ENCODE data around the gene LMCD1. TPM values are rescaled to one million over a fixed set of nuclear protein-coding genes. Genes with fewer than 3 reads are reported as not detected.

LMCD1 gene
- total and polyA plus RNA-seq, 2 experiments from 2014 or later, result 21.8 to 35.3 TPM

GRCh38 chr3:8556473-8556869 lies 54.8 kb downstream of the LMCD1 start (continued):
- TF ChIP-seq EZH2phosphoT487 (IDR thresholded peaks at IDR 0.05; ENCODE audit: unreplicated experiment), result no peak
- TF ChIP-seq POLR2AphosphoS5 (IDR thresholded peaks at IDR 0.05; ENCODE audit: low read depth), result no peak
- no peak for TF ChIP-seq CREB1 (CRISPR knock-in tag; IDR thresholded peaks at IDR 0.05; ENCODE audit: low read depth)
- no peak for TF ChIP-seq ETS1 (IDR thresholded peaks at IDR 0.05)

DNA sequence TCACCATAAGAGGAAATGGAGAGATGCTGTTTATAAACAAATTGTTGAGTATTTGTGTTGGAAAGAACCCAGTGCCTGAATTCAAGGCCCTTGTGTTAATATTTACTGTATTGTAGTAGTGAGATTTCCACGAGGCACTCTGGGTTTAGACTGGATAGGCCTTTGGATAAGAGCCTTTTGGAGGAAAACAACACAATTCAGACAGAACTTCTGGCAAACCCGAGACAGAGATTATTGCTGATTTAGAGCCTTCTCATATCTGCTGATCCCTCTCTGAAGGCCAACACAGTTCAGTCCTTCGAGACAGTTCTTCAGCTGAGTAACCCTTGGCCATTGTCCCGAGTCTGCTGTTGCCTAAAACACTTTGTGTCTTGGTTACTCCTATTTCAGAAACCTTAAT lies 55.7 kb downstream of the LMCD1 start:
- no peak for ATAC-seq
- TF ChIP-seq, protein P1, sequence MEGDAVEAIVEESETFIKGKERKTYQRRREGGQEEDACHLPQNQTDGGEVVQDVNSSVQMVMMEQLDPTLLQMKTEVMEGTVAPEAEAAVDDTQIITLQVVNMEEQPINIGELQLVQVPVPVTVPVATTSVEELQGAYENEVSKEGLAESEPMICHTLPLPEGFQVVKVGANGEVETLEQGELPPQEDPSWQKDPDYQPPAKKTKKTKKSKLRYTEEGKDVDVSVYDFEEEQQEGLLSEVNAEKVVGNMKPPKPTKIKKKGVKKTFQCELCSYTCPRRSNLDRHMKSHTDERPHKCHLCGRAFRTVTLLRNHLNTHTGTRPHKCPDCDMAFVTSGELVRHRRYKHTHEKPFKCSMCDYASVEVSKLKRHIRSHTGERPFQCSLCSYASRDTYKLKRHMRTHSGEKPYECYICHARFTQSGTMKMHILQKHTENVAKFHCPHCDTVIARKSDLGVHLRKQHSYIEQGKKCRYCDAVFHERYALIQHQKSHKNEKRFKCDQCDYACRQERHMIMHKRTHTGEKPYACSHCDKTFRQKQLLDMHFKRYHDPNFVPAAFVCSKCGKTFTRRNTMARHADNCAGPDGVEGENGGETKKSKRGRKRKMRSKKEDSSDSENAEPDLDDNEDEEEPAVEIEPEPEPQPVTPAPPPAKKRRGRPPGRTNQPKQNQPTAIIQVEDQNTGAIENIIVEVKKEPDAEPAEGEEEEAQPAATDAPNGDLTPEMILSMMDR (conservative IDR thresholded peaks at IDR 0.05; ENCODE audit: low read depth in 2 of 2), result no peak
- TF ChIP-seq ETS1 (IDR thresholded peaks at IDR 0.05) (no peak), EZH2phosphoT487 (IDR thresholded peaks at IDR 0.05; ENCODE audit: unreplicated experiment) (no peak), CREB1 (CRISPR knock-in tag; IDR thresholded peaks at IDR 0.05; ENCODE audit: low read depth) (no peak), ZNF331 (CRISPR knock-in tag; IDR thresholded peaks at IDR 0.05; ENCODE audit: low read depth) (no peak), POLR2AphosphoS5 (IDR thresholded peaks at IDR 0.05; ENCODE audit: low read depth) (no peak), ZNF114 (CRISPR knock-in tag; IDR thresholded peaks at IDR 0.05) (no peak), STAT1 (IDR thresholded peaks at IDR 0.05; ENCODE audit: unreplicated experiment) (no peak), EZH2 (IDR thresholded peaks at IDR 0.05; ENCODE audit: low read depth, unreplicated experiment) (no peak)
- TF ChIP-seq, protein P2, sequence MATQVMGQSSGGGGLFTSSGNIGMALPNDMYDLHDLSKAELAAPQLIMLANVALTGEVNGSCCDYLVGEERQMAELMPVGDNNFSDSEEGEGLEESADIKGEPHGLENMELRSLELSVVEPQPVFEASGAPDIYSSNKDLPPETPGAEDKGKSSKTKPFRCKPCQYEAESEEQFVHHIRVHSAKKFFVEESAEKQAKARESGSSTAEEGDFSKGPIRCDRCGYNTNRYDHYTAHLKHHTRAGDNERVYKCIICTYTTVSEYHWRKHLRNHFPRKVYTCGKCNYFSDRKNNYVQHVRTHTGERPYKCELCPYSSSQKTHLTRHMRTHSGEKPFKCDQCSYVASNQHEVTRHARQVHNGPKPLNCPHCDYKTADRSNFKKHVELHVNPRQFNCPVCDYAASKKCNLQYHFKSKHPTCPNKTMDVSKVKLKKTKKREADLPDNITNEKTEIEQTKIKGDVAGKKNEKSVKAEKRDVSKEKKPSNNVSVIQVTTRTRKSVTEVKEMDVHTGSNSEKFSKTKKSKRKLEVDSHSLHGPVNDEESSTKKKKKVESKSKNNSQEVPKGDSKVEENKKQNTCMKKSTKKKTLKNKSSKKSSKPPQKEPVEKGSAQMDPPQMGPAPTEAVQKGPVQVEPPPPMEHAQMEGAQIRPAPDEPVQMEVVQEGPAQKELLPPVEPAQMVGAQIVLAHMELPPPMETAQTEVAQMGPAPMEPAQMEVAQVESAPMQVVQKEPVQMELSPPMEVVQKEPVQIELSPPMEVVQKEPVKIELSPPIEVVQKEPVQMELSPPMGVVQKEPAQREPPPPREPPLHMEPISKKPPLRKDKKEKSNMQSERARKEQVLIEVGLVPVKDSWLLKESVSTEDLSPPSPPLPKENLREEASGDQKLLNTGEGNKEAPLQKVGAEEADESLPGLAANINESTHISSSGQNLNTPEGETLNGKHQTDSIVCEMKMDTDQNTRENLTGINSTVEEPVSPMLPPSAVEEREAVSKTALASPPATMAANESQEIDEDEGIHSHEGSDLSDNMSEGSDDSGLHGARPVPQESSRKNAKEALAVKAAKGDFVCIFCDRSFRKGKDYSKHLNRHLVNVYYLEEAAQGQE (IDR thresholded peaks at IDR 0.05; ENCODE audit: unreplicated experiment), result no peak
- TF ChIP-seq, protein P3, sequence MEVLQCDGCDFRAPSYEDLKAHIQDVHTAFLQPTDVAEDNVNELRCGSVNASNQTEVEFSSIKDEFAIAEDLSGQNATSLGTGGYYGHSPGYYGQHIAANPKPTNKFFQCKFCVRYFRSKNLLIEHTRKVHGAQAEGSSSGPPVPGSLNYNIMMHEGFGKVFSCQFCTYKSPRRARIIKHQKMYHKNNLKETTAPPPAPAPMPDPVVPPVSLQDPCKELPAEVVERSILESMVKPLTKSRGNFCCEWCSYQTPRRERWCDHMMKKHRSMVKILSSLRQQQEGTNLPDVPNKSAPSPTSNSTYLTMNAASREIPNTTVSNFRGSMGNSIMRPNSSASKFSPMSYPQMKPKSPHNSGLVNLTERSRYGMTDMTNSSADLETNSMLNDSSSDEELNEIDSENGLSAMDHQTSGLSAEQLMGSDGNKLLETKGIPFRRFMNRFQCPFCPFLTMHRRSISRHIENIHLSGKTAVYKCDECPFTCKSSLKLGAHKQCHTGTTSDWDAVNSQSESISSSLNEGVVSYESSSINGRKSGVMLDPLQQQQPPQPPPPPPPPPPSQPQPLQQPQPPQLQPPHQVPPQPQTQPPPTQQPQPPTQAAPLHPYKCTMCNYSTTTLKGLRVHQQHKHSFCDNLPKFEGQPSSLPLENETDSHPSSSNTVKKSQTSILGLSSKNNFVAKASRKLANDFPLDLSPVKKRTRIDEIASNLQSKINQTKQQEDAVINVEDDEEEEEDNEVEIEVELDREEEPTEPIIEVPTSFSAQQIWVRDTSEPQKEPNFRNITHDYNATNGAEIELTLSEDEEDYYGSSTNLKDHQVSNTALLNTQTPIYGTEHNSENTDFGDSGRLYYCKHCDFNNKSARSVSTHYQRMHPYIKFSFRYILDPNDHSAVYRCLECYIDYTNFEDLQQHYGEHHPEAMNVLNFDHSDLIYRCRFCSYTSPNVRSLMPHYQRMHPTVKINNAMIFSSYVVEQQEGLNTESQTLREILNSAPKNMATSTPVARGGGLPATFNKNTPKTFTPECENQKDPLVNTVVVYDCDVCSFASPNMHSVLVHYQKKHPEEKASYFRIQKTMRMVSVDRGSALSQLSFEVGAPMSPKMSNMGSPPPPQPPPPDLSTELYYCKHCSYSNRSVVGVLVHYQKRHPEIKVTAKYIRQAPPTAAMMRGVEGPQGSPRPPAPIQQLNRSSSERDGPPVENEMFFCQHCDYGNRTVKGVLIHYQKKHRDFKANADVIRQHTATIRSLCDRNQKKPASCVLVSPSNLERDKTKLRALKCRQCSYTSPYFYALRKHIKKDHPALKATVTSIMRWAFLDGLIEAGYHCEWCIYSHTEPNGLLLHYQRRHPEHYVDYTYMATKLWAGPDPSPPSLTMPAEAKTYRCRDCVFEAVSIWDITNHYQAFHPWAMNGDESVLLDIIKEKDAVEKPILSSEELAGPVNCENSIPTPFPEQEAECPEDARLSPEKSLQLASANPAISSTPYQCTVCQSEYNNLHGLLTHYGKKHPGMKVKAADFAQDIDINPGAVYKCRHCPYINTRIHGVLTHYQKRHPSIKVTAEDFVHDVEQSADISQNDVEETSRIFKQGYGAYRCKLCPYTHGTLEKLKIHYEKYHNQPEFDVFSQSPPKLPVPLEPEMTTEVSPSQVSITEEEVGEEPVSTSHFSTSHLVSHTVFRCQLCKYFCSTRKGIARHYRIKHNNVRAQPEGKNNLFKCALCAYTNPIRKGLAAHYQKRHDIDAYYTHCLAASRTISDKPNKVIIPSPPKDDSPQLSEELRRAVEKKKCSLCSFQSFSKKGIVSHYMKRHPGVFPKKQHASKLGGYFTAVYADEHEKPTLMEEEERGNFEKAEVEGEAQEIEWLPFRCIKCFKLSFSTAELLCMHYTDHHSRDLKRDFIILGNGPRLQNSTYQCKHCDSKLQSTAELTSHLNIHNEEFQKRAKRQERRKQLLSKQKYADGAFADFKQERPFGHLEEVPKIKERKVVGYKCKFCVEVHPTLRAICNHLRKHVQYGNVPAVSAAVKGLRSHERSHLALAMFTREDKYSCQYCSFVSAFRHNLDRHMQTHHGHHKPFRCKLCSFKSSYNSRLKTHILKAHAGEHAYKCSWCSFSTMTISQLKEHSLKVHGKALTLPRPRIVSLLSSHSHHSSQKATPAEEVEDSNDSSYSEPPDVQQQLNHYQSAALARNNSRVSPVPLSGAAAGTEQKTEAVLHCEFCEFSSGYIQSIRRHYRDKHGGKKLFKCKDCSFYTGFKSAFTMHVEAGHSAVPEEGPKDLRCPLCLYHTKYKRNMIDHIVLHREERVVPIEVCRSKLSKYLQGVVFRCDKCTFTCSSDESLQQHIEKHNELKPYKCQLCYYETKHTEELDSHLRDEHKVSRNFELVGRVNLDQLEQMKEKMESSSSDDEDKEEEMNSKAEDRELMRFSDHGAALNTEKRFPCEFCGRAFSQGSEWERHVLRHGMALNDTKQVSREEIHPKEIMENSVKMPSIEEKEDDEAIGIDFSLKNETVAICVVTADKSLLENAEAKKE (CRISPR knock-in tag; IDR thresholded peaks at IDR 0.05), result no peak

More for the DNA sequence above, 55.7 kb downstream of the LMCD1 start:
- H3K4me1 Mint-ChIP-seq, result peaks cover 16% of the 10 kb centered on the region
- Histone ChIP-seq H3K27me3 (ENCODE audit: insufficient read depth) (no peaks in the 10 kb centered on the region), H2AFZ (no peak overlapping the region), H3K79me2 (replicated peaks; ENCODE audit: insufficient read depth) (no peaks in the 10 kb centered on the region), H3K27ac (ENCODE audit: low read depth) (no peak overlapping the region), H3F3A (replicated peaks; ENCODE audit: low read depth) (no peaks in the 10 kb centered on the region), H3K9me2 (ENCODE audit: insufficient read depth) (no peaks in the 10 kb centered on the region; the same call in 1 of the 2 replicates), H3K4me1 (ENCODE audit: insufficient read depth) (peaks cover 5% of the 10 kb centered on the region; the same call in 1 of the 2 replicates), H3K36me3 (ENCODE audit: insufficient read depth) (no peaks in the 10 kb centered on the region; the same call in 1 of the 2 replicates), H3K4me2 (no peak overlapping the region), H3K4me3 (no peak overlapping the region), H4K20me1 (replicated peaks; ENCODE audit: insufficient read depth) (no peaks in the 10 kb centered on the region)
- H3K9me3 Mint-ChIP-seq, result no peaks in the 10 kb centered on the region
- H3K36me3 Mint-ChIP-seq (ENCODE audit: low read depth), result no peaks in the 10 kb centered on the region
- H3K4me3 Mint-ChIP-seq, result no peak overlapping the region
- H3K27me3 Mint-ChIP-seq (ENCODE audit: insufficient read depth, low read depth, poor library complexity), result peaks cover 7% of the 10 kb centered on the region
- H3K27ac Mint-ChIP-seq, result no peak overlapping the region
- DNase-seq (ENCODE audit: low spot score), result no peak

All from GM23338 (cell line).